ENCODE results near the gene DLX5. TPM values are rescaled to one million over a fixed set of nuclear protein-coding genes. Genes with fewer than 3 reads are reported as not detected.

Gene DLX5
- polyA plus RNA-seq, 1 donor: 0.35 TPM

DNA sequence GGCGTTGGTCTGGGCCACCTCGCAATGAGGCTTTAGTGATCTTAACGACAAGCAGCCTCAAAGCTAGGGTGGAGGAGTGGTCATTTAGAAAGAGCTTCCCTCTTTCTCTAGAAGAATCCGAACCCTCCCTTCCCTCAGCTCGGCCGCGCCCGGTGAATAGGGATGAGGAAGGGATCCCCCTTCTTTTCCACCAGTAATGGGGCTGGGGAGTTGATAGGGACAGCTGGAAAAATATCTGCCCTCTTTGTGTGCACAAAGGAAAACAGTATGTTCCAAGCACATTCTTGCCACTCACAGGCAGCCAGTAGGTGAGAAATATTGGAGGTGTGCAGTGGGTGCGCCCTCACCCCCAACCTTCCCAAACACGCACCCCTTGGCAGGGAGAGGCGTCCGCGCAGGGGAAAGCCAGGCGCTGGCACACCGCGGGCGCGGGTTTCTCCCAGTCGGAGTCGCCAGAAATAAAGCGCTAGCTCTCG is 6.5 kb downstream of the DLX5 start:
- no peak for DNase-seq

- DNase-seq: no peak
Observed at GRCh38 chr7:97017192-97018125, 7.2 kb downstream of the DLX5 start.

- no peak for DNase-seq
Observed at GRCh38 chr7:97016381-97017191, 8.0 kb downstream of the DLX5 start.

- DNase-seq: no peak
Observed at GRCh38 chr7:97015756-97016380, 8.8 kb downstream of the DLX5 start.

DNA sequence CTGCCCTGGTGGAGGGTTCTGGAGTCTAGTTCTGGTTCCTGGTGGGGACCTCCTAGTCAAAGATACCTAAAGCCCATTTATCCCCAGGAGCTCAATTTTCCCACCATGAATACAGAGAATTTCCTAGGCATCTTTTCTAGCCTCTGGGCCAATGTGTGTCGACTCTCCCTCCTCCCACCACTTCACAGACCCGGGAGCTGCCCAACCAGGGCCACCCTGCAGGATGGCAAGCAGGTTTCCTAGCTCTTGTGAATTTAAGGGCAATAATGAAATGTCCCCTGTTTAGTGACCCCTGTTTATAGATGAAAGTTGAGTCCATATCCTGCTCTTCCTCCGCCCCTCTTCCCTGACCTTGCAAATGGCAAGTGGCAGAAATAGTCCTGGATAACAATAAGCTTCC is 9.4 kb downstream of the DLX5 start:
- DNase-seq: no peak

DNA sequence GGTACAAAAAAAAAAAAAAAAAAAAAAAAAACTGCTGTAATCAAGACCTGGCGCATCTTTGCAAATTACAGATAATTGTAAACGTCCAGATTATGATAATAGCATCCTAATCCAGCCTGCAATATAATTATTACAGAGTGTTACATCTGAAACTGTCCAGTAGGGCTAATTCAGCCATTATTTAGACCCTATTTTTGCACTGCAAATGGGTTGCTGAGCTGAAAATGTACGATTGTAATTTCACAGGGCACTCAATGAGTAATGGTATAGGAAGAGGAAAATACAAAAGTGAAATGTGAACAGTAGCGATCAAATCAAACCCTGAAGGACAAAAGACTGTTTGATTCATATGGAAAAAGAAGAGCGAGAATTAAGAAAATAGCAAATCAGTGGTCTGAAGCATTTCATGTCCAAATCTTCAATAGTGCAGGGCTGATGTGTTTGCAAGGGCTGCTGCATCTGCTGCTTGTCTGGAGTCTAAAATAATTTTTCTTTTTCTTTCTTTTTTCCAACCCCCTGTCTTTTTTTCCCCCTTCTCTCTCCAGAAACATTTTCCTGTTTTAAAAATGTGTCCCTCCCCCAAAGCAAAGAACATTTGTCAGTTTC is 10.4 kb downstream of the DLX5 start:
- DNase-seq: no peak

GRCh38 chr7:97013845-97014134 is 10.8 kb downstream of the DLX5 start:
- DNase-seq: no peak

DNA sequence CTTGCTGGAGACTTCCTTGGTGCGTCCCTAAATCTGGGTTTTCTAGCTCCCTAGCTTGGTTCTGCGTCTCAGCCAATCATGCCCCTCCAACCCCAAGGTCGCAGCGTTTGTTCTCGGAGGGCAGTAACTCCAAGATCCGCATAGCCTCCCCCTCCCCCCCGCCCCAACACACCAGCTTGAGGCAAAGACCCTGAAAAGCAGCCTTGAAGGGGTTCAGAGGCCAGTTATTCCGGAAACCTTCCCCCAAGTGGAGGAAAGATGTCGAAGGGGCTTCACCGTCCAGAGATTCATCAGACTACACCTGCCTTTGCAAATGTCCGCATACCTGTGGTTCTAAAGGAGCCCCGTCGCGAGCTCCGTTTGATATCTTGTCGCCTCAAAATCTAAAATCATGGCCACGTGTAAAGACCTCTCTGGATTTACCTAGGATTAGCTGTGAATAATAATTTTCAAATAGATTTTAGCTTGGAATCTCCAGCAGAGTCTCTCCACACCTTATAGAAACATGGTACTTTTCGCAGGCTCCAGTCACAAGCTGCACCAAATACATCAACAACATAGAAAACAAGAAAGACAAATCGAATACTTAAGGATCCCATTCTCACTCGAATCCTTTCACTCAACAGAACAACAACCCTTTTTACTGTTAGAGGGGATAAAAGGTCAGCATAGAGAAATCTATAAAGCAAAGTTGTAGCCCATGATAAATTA is 11.3 kb downstream of the DLX5 start:
- DNase-seq: no peak

GRCh38 chr7:97012365-97013133 is 12.1 kb downstream of the DLX5 start:
- DNase-seq: no peak

- no peak for DNase-seq
Observed at GRCh38 chr7:97011536-97012364, 12.9 kb downstream of the DLX5 start.

GRCh38 chr7:97011104-97011503 is 13.5 kb downstream of the DLX5 start:
- no peak for DNase-seq

DNA sequence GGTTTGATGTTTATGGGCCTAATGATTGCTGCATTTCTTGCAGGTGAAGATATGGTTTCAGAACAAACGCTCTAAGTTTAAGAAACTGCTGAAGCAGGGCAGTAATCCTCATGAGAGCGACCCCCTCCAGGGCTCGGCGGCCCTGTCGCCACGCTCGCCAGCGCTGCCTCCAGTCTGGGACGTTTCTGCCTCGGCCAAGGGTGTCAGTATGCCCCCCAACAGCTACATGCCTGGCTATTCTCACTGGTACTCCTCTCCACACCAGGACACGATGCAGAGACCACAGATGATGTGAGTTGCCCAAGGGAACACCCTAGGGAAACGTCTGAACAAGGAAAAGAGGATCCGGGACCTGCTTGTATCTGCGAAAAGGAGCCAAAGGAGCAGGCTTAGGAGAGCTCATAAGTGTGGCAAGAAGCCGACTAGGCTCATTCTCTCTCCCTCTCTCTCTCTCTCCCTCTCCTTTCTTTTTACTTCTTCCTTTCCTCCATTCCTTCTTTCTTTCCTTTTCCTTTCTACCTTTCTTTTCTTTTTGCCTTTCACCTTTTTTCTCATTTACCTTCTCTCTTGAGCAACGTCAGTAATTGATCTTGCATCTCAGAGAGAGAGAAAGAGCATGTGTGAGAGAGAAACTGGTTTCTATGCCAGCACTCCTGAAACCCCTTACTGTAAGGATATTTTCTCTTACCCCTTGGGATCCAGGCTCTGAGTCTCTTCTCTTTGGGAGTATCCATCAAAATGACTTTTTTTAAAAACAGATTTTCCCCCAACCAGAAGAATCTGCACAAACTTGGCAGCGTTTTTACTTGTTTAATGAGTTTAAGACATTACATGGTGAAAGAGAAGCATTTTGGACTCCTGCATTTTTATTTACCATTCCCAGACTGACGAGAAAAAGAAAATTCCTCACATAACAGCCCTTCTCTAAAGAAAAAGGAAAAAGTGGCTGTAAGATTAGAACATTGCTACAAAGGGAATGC is 14.6 kb downstream of the DLX5 start:
- no peak for DNase-seq

- DNase-seq: no peak
Observed at GRCh38 chr7:97008275-97008917, 16.2 kb downstream of the DLX5 start.

DNA sequence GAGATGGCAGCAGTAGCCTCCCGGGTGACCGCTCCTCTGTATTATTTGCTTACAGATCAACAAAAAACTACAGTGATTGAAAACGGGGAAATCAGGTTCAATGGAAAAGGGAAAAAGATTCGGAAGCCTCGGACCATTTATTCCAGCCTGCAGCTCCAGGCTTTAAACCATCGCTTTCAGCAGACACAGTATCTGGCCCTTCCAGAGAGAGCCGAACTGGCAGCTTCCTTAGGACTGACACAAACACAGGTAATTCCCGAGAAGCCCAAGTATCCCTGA is 17.1 kb downstream of the DLX5 start:
- no peak for DNase-seq

GRCh38 chr7:97006816-97007582 is 17.6 kb downstream of the DLX5 start:
- no peak for DNase-seq

GRCh38 chr7:97006055-97006815 is 18.4 kb downstream of the DLX5 start:
- DNase-seq: no peak

Measured in hindlimb muscle (tissue), 1 donor.